UCSD-AML1 (cell line): Measurements from ENCODE around the gene PRMT7.

ENCODE experiments used
- DNase-seq: peaks from one replicate; lab custom pipeline; 2025; ENCODE audit not compliant: unreplicated experiment; lab: John Stamatoyannopoulos, UW

The PRMT7 gene

DNA sequence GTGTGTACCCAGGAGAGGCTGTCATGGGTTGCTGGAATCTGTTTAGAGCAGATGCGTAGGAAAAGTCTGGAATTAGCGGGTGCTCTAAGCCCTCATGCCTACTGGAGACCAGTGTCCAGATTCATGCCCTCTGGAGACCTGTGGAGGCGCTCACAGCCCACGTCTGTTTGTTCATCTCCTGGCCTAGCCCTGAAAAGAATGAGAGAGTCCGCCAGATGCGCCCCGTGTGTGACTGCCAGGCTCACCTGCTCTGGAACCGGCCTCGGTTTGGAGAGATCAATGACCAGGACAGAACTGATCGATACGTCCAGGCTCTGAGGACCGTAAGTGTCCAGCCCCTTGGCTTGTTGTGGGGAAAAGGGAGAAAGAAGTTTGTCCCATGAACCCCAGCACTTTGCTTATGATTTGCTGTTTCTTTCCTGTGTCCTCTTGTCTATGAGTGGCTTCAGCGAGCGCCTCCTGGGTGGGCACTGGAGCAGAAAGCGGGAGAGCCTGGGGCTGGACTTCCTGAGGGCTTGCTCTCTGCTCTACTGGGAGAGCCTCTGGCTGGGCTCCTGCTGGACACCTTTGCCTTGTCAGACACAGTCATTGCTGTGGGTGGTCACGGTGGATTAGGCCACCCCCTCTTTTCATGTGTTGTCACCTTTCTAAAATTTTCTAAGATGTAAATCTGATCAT is 35.3 kb downstream of the PRMT7 start:
- no peak for DNase-seq

DNA sequence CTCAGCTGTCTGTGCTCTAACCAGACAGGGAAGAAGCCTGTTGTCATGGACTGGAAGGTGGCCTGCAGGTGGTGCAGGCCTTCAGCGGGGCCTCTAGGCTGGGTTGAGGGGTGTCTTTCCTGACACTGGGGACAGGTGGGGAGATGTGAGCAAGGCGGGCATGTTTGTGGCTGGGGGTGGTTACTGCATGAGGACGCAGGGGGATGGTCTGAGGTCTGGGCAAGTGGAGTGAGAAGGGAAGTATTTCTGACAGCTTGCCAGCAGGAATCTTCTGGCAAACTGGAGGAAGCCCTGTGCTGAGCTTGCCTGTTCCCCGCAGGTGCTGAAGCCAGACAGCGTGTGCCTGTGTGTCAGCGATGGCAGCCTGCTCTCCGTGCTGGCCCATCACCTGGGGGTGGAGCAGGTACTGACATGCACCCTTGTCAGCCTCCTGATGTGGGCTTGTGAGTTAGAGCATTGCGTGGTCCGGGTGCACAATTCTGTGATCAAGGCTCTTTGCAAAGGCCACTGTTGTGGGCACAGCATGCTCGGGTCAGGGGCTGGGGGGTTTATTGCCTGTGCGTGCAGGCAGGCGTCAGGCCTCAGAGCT is 36.2 kb downstream of the PRMT7 start:
- no peak for DNase-seq

DNA sequence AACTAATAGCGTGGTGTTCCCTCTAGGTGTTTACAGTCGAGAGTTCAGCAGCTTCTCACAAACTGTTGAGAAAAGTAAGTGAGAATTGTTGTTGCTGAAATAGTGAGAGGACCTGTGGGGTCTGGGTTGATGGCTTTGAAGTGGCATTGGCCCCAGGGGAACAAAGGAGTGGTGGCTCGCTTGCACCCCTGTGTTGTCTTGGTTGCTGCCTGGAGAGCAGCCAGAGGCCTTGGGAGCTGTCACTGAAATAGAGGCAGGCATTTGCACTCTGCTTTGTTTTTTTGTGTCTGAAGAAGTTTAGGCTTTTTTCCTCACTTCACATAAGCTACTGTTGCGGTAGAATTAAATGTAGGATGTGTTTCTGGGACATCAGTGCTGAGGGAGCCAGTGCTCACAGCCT is 36.8 kb downstream of the PRMT7 start:
- no peak for DNase-seq

DNA sequence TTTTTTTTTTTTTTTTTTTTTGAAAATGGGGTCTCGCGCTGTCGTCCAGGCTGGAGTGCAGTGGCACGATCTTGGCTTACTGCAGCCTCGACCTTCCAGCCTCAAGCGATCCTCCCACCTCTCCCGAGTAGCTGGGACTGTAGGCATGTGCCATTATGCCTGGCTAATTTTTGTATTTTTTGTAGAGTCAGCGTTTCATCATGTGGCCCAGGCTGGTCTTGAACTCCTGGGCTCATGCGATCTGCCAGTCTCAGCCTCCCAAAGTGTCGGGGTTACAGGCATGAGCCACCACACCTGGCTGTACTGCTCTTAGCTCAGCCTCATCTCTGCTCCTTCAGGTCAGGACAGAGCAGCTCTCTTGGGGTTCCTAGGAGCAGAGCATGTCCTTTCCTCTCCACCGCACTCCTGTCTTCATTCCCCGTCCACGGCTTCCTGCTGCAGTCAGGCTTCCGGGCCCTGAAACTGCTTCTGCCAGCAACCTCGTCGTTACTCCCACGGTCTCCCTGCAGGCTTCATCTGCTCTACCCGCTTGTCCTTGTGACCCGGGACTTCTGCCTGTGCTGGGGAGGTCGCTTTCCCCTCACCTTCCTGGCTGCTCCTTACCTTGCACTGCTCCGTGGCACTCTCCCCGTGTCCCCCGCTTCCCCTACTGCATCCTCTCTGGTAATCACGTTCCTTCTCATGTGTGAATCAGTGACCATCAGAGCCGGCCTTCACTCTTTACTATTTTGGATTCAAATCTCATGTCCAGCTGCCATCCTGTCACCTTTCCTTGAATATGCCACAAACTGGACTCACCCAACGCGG is 38.0 kb downstream of the PRMT7 start:
- DNase-seq: no peak

DNA sequence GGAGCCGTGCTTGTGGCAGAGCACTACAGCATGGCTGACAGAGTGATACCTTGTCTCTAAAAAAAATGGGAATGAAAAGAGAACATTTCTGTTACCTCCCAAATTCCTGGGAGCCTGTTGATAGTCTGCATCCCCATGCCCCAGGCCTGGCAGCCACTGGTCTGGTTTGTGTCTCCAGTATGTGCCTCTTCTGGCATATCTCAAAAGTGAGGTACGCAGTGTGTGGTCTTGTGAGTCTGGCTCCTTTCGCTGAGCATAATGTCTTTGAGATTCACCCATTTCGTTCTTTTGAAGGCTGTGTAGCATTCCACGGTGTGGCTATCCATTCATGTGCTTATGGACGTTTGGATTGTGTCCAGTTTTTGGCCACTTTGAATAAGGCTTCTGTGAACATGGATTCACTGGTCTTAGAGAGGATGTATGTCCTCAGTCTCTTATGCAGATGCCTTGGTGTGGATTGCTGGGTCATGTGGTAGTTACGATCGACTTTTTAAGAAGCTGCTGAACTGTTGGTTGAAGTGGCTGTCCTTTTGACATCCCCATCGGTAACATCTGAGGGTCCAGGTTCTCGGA is 39.1 kb downstream of the PRMT7 start:
- no peak for DNase-seq

DNA sequence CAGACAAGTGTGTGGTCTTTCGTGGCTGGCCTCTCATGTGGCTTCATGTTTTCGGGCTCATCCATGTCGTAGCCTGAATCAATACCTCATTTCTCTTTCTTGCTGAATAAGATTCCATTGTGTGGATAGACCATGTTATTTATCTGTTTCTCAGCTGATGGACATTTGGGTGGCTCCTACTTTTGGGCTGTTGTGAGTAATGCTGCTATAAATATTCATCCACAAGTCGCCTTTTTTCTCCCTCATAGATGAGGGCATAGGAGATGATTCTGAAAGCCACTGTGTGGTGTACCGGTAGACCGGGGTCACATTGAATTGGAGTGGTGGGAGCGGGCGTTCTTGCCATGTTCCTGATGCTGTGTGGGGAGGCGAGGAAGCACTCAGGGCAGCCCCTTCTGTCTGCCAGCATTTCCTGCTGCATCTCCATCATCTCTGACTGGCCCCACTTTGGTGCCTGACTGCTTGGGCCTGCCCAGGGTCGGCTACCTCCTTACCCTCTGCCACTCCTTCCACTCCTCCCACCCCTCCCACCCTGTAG is 40.1 kb downstream of the PRMT7 start:
- no peak for DNase-seq

DNA sequence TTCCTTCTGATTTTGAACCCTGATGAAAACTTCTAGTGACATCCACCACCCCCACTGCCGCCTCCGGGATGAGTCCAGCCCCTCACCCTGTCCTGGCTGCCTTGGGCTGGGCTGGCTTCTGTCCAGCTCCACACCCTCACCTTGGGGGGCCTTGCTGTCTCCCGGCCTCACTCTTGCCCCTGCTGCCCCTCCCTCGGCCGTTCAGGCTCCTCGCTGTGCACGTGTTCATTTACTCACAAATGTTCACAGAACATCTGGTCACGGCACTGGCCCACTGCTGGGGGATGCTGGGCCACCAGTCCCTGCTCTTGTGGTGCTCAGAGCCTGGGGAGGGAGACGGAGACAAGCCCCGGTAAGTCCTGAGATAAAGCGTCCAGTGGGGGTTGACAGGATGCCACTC is 40.6 kb downstream of the PRMT7 start:
- no peak for DNase-seq

DNA sequence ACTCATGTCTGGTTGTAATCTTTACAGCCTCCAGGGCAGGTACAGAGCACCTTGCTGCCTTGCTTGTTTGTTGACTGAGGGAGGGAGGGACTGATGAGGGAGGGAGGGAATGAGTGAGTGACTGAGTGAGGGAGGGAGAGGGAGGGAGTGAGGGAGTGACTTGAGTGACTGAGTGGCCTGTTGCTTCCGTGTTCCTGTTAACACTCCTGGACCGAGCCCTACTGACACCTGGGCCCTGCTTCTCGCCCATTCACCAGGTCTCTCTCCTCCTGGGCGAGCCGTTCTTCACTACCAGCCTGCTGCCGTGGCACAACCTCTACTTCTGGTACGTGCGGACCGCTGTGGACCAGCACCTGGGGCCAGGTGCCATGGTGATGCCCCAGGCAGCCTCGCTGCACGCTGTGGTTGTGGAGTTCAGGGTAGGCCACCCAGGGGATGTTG is 41.2 kb downstream of the PRMT7 start:
- no peak for DNase-seq

DNA sequence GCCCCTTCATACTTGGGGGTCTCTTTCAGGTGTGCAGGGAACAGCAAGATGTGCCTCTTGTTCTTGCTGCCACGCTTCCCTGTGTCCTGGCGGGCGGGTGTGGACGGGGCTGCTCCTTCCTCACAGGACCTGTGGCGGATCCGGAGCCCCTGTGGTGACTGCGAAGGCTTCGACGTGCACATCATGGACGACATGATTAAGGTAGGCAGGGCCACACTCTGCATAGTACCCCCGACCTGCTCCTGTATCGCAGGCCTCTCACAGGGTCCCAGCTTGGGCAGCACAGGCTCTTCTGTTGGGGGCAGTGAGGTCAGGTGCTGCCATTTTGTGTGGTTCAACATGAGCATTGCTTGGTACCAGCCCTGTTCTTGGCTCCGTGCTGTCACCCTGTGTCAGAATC is 42.5 kb downstream of the PRMT7 start:
- DNase-seq: no peak

DNA sequence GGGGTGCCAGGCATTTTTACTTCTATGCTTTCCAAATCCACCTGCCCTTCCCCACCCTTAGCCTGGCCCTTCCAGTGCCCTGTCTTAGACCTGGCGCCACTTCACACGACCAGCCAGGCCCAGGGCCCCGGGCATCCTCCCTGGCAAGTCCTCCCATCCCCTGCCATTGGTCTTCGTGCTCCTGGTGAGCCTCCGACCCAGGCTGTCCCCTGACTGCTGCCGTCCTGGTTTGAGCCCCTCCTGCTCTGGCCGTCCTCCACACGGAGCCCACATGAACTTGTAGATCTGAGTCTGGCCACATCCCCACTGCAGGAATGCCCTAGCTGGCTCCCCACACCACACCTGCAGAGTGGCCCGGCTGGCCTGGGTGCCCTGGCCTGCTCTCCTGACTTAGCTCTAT is 44.0 kb downstream of the PRMT7 start:
- no peak for DNase-seq

DNA sequence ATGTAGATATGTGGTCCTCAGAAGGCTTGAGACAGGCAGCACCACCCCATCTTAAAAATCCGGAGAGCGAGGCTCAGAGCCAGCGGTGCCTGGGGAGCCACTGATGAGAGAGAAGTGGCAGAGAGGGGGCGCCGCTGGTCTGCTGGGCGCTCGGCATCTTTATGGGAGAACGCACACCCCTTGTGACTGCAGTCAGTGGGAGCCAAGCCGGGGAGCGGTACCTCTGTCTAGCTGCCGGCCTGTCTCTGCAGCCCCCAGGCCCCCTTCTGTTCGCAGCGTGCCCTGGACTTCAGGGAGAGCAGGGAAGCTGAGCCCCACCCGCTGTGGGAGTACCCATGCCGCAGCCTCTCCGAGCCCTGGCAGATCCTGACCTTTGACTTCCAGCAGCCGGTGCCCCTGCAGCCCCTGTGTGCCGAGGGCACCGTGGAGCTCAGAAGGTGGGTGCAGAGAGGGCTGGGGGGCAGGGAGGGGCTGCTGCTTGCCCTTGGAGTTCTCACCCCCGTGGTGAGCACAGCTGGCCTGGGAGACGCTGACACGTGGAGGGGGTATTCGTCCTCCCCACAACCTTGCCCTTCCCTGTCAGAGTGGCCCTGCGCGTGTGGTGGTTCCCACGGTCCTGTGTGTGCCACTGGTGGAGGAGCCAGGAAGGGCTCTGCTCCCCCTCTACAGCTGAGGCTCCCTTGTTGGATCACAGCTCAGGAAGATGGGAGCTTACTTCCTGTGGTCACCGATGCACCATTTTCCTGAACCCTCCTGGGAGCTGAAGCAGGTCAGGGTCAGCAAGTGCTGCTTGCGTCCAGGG is 44.8 kb downstream of the PRMT7 start:
- no peak for DNase-seq

DNA sequence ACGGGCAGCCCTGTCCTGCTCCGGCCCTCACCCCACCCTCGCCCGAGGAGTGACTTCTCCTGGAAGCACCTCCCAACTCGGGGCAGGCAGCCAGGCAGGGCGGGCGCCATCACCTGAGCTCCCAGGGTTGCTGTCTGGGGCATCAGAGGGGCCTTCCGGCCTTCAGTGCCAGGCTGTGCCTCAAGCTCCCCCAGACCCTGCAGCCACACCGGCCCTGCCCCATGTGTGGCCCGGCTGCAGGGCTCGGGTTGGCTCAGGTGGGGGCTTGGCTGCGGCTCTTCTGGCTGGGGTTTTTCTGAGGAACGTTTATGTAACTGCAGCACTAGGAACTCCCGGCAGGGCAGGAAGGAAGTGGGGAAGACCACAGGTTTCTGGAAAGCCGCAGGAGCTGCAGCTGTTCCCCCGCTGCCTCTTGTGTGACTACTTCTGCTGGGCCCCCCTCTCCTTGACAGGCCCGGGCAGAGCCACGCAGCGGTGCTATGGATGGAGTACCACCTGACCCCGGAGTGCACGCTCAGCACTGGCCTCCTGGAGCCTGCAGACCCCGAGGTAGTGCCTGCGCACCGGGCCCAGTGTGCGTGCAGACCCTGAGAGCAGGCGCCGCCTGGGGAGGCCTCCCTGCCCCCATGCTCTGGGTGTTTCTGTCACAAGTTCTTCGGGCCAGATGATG is 45.6 kb downstream of the PRMT7 start:
- peak; percentile 85 for DNase-seq

DNA sequence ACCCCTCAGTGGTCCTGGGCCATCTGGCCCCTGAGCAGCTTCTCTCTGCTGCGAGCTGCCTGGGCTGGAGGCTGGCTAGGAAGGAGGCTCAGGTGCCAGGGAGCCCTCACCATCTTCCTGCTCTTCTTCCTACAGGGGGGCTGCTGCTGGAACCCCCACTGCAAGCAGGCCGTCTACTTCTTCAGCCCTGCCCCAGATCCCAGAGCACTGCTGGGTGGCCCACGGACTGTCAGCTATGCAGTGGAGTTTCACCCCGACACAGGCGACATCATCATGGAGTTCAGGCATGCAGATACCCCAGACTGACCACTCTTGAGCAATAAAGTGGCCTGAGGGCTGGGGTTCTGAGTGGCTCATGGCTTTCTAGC is 46.1 kb downstream of the PRMT7 start:
- DNase-seq: no peak

DNA sequence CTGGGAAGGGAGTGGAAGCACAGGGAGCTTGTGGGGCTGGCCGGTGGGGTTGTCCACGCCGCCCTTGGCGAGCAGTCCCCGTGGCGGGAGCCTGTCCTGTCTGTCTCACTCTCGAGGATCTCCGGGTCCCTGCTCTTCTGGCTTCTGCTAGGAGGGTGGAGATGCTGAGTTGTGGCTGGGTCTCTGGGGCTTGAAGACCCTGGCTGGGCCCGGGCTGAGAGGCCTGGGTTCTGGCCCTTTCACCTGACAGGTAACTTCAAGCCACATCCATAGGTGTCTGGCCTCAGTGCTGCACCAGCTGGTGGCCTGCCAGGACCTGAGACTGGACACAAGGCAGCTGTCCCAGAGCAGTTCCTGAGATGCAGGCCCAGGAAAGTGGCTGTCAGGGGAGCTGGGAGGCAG is 46.7 kb downstream of the PRMT7 start:
- no peak for DNase-seq

DNA sequence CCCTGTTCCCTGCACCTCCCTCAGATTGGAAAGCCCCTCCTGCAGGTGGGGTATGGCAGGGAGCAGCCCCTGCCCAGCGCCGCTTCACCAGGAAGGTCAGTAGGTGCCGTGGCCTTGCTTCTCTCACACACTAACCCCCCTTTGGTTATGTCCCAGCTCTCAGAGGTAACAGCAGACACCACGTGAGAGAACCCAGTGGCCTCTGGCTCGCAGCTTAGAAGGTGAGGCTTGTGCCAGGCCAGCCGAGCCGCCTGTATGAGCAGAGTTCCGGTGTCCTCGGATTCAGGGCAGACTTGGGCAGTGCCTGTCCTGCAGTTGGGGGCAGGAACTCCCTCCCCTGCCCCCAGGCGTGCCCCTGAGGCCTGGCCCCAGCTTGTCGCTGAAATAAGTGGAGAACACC is 47.1 kb downstream of the PRMT7 start:
- DNase-seq: no peak

DNA sequence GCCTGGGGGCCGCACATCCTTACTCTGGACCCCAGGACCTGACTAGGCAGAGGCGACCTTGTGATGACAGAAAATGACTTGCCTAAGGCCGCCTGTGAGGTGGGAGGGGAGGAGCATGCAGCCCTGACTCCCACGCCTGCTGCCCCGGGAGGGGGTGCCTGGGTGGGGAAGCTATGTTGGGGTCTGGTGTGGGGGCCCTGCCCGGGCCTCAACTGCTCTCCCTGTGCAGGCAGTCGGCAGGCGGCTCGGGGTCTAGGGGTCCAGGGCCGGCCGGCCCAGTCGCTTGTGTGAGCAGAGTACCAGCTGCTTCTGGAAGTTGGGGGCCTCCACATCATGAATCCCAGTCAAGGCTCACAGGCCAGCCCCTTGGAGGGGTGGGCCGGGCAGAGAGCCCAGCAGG is 48.1 kb downstream of the PRMT7 start:
- DNase-seq: no peak

DNA sequence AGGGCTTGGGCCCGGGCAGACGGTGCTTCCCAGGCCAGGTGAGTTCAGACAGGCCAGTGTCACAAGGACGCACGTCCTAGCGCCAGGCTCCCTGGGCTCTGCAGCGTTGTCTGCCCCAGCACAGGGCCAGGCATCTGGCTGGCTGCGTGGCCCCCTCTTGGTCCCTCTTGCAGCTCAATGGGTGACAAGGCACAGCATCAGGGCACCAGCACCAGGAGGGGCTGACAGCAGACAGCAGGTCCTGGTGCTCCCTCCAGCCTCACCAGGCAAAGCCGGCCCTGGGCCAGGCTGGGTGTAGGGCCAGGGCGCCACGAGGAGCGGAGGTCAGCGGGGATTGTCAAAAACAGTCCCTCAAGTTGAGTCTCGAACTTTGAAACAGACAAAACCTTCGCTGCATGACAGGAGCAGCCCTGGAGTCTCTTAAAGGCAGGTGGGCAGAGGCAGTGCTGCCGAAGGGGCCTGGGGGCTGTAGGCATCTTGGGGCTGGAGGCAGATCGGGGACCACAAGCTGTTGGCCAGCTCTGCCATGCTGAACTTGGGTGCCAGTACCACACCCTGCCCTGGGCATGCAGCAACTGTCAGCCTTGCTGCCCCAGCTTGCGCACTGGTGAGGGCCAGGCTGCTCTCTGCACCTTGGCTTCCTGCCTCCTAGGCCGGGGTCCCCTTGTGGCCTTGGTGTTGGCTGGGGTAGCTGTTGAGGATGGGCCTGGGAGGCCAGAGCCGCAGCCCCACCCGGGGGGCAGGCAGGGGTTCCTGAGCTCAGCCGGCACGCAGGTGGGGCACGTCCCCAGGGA is 48.8 kb downstream of the PRMT7 start:
- no peak for DNase-seq

DNA sequence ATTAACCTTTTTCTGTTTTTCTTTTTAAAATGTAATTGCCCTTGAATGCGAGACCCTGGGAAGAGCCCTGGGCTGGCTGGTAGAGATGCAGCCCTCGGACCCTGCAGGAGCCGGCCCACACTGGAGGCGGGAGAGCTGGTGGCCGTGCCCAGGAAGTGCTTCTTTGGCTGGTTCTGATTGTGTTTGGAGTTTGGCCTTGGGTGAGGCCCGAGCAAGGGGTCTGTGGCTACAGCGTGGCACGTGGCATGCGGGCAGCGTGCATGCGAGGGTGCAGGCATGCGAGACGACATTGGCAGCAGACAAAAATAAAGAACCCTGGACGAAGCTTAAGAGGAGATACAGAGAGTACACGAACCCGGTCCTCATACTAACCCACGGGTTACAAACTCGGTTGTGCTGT is 49.7 kb downstream of the PRMT7 start:
- DNase-seq: no peak

DNA sequence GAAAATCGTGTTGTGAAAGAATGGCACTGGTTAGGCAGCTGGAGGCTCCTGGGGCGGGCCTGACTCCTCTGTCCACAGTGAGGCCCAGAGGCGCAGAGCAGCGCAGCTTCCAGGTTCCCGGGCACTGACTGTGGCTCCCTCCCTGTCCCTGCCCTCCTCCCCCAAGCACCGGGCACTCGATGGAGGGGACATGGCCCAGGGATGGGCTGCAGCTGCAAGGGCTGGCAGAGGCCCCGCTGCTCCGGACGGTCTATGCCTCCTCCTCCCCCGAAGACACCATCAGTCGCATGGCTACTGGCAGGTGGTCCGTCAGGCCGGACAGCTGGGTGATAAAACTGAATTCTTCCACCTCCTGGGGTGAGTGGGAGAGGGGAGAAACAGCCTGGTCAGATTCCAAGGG is 50.1 kb downstream of the PRMT7 start:
- DNase-seq: no peak

DNA sequence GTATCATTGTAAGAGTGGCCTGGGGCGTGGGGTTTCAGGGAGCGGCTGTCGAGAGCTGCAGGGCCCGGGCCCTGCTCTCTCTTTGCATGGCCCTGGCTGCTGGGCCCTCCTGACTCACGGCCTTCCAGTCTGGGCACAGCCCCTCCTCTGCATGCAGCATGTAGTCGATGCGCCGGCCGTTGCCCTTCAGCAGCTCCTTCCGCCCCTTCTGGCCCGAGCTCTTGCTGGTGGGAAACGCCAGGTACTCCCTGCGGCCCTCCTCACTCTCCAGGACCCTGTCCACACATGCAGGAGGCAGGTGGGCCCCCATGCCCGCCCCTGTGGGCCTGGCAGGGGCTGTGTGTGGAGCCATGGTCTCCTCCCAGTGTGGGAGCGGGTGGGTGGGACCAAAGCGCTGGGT is 50.7 kb downstream of the PRMT7 start:
- DNase-seq: no peak
